ENCODE results near the gene MAPK8IP3. TPM values are rescaled to one million over a fixed set of nuclear protein-coding genes. Genes with fewer than 3 reads are reported as not detected.

MAPK8IP3 gene
- polyA plus RNA-seq, 1 donor (not counting 4 experiments of a cell fraction or from before 2014, with no cell fraction given): 11.7 TPM

- no peak overlapping the region for H3K27ac ChIP-seq (ENCODE audit: control insufficient read depth, insufficient read depth, low read length)
- peaks cover 27% of the 10 kb centered on the region for H3K79me2 ChIP-seq (ENCODE audit: control insufficient read depth, insufficient read depth, low read length)
- H3K36me3 ChIP-seq (ENCODE audit: control insufficient read depth in 2 of 2, extremely low read depth in 1 of 2, insufficient read depth in 2 of 2, low read length in 2 of 2): peaks cover 3 to 16% of the 10 kb centered on the region in 2 experiments
These were observed 72.5 kb downstream of the MAPK8IP3 start for GRCh38 chr16:1778200-1779179.

GRCh38 chr16:1779234-1779701 is 73.3 kb downstream of the MAPK8IP3 start:
- Histone ChIP-seq H3K36me3 (ENCODE audit: control insufficient read depth in 2 of 2, extremely low read depth in 1 of 2, insufficient read depth in 2 of 2, low read length in 2 of 2) (peaks cover 3 to 16% of the 10 kb centered on the region in 2 experiments), H3K27ac (ENCODE audit: control insufficient read depth, insufficient read depth, low read length) (no peak overlapping the region), H3K4me1 (ENCODE audit: control insufficient read depth, extremely low read depth, insufficient read depth, low read length) (peaks cover 19% of the 10 kb centered on the region), H2AFZ (ENCODE audit: control insufficient read depth, low read length) (no peak overlapping the region), H3K79me2 (ENCODE audit: control insufficient read depth, insufficient read depth, low read length) (peaks cover 25% of the 10 kb centered on the region), H3K27me3 (ENCODE audit: control insufficient read depth, extremely low read depth, insufficient read depth, low read length) (no peaks in the 10 kb centered on the region), H3K9ac (ENCODE audit: control insufficient read depth, extremely low read depth, insufficient read depth, low read length) (no peak overlapping the region), H3K9me1 (ENCODE audit: control insufficient read depth, extremely low read depth, insufficient read depth, low read length) (peaks cover 4% of the 10 kb centered on the region), H4K20me1 (ENCODE audit: control insufficient read depth, extremely low read depth, insufficient read depth, low read length) (peaks cover 2% of the 10 kb centered on the region), H3K9me3 (ENCODE audit: control insufficient read depth, low read depth, low read length) (no peaks in the 10 kb centered on the region), H3K4me3 (ENCODE audit: control insufficient read depth in 2 of 3, extremely low read depth in 1 of 3, insufficient read depth in 2 of 3, low read depth in 1 of 3, low read length in 3 of 3) (no peak overlapping the region), H3K4me2 (ENCODE audit: control insufficient read depth, extremely low read depth, insufficient read depth, low read depth, low read length) (no peak overlapping the region)
- dilution Hi-C loops (cut with MboI; ENCODE audit: extremely low pct_ligation_motif_present, low sequenced_read_pairs): no loop called here
- DNase-seq (ENCODE audit: low read depth, low spot score): no peak
- TF ChIP-seq EZH2 (IDR thresholded peaks at IDR 0.05; ENCODE audit: low read length) (no peak), CTCF (optimal IDR thresholded peaks at IDR 0.05 in 1 of 3, IDR thresholded peaks at IDR 0.05 in 1 of 3, conservative IDR thresholded peaks at IDR 0.05 in 1 of 3; ENCODE audit: extremely low read depth in 1 of 3, insufficient read depth in 2 of 3, low read length in 3 of 3) (no peak)
- FAIRE-seq: no peak

More at GRCh38 chr16:1778200-1779179, 72.5 kb downstream of the MAPK8IP3 start:
- Histone ChIP-seq H3K9me1 (ENCODE audit: control insufficient read depth, extremely low read depth, insufficient read depth, low read length) (peaks cover 4% of the 10 kb centered on the region), H4K20me1 (ENCODE audit: control insufficient read depth, extremely low read depth, insufficient read depth, low read length) (peaks cover 2% of the 10 kb centered on the region), H2AFZ (ENCODE audit: control insufficient read depth, low read length) (no peak overlapping the region), H3K4me1 (ENCODE audit: control insufficient read depth, extremely low read depth, insufficient read depth, low read length) (peaks cover 19% of the 10 kb centered on the region), H3K27me3 (ENCODE audit: control insufficient read depth, extremely low read depth, insufficient read depth, low read length) (no peaks in the 10 kb centered on the region), H3K9me3 (ENCODE audit: control insufficient read depth, low read depth, low read length) (no peaks in the 10 kb centered on the region), H3K9ac (ENCODE audit: control insufficient read depth, extremely low read depth, insufficient read depth, low read length) (no peak overlapping the region), H3K4me3 (ENCODE audit: control insufficient read depth in 2 of 3, extremely low read depth in 1 of 3, insufficient read depth in 2 of 3, low read depth in 1 of 3, low read length in 3 of 3) (no peak overlapping the region), H3K4me2 (ENCODE audit: control insufficient read depth, extremely low read depth, insufficient read depth, low read depth, low read length) (no peak overlapping the region)
- dilution Hi-C loops (cut with MboI; ENCODE audit: extremely low pct_ligation_motif_present, low sequenced_read_pairs): no loop called here
- no peak for TF ChIP-seq CTCF (optimal IDR thresholded peaks at IDR 0.05 in 1 of 3, IDR thresholded peaks at IDR 0.05 in 1 of 3, conservative IDR thresholded peaks at IDR 0.05 in 1 of 3; ENCODE audit: extremely low read depth in 1 of 3, insufficient read depth in 2 of 3, low read length in 3 of 3)
- no peak for TF ChIP-seq EZH2 (IDR thresholded peaks at IDR 0.05; ENCODE audit: low read length)
- DNase-seq (ENCODE audit: low read depth, low spot score) (no peak), FAIRE-seq (no peak)

Measured in keratinocyte (primary cell).